Measurements from ENCODE around the gene IRS2. TPM values are rescaled to one million over a fixed set of nuclear protein-coding genes. Genes with fewer than 3 reads are reported as not detected.
A peak's percentile ranks its signal among the peaks of the same experiment; 100 is the strongest.

IRS2 gene
- total RNA-seq, 1 experiment from 2014 or later: 5.9 TPM

DNA sequence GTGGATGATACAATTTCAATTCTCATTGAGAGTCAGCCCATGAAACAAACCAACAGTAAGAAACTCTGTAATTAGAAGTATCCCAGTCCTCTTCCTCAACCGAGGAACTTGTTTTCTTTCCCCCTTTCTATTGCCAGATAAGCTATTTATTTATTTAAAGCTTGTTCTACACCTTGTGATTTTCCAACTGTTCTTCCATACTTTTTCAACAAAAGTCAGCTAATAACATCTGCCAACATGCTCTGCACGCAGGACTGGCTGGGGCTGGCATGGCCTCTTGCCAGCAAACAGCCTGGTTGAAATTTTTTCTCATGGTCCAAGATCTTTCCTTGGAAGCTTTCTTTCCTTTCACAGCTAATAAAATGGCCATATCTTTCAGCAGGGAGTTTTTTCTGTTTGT lies 2.9 kb upstream of the IRS2 start:
- Histone ChIP-seq H3K9me3 (ENCODE audit: control insufficient read depth, insufficient read depth, low read depth, low read length) (no peaks in the 10 kb centered on the region), H3K27ac (ENCODE audit: low read length) (no peak overlapping the region), H3K4me3 (ENCODE audit: low read depth in 2 of 2, low read length in 2 of 2) (no peak overlapping the region), H3K4me1 (ENCODE audit: control insufficient read depth, insufficient read depth, low read length) (no peaks in the 10 kb centered on the region; the same call in 1 of the 2 replicates), H3K27me3 (ENCODE audit: control insufficient read depth, insufficient read depth, low read length) (no peaks in the 10 kb centered on the region), H3K36me3 (ENCODE audit: control insufficient read depth, insufficient read depth, low read length) (no peaks in the 10 kb centered on the region)
- ChIA-PET POLR2A (no interaction called here), CTCF (no interaction called here)
- BruUV-seq (replicated peaks): no TSS peak
- intact Hi-C loops (cut with micrococcal nuclease; ENCODE audit: unreplicated experiment) (loop anchor here (5.0 kb wide), 1 partner anchor 313 kb away; no protein-coding TSS in a partner anchor), in situ Hi-C loops (cut with HindIII; ENCODE audit: low pct_unique_long_range_greater_than_20kb, low sequenced_read_pairs) (no loop called here)
- no peak for ATAC-seq
- no peak for DNase-seq (ENCODE audit: low read depth, low spot score)
- TF ChIP-seq, protein P1, sequence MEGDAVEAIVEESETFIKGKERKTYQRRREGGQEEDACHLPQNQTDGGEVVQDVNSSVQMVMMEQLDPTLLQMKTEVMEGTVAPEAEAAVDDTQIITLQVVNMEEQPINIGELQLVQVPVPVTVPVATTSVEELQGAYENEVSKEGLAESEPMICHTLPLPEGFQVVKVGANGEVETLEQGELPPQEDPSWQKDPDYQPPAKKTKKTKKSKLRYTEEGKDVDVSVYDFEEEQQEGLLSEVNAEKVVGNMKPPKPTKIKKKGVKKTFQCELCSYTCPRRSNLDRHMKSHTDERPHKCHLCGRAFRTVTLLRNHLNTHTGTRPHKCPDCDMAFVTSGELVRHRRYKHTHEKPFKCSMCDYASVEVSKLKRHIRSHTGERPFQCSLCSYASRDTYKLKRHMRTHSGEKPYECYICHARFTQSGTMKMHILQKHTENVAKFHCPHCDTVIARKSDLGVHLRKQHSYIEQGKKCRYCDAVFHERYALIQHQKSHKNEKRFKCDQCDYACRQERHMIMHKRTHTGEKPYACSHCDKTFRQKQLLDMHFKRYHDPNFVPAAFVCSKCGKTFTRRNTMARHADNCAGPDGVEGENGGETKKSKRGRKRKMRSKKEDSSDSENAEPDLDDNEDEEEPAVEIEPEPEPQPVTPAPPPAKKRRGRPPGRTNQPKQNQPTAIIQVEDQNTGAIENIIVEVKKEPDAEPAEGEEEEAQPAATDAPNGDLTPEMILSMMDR (IDR thresholded peaks at IDR 0.05): no peak
- TF ChIP-seq SIN3A (IDR thresholded peaks at IDR 0.05; ENCODE audit: borderline replicate concordance, insufficient read depth, low read depth, low read length) (no peak), POLR2AphosphoS5 (IDR thresholded peaks at IDR 0.05; ENCODE audit: low read depth, low read length) (no peak), TCF7L2 (IDR thresholded peaks at IDR 0.05; ENCODE audit: low read depth, low read length) (no peak), REST (IDR thresholded peaks at IDR 0.05; ENCODE audit: insufficient read depth in 1 of 2, low read depth in 2 of 2, low read length in 1 of 2) (no peak)

- Histone ChIP-seq H3K4me1 (ENCODE audit: control insufficient read depth, insufficient read depth, low read length) (no peaks in the 10 kb centered on the region; the same call in 1 of the 2 replicates), H3K36me3 (ENCODE audit: control insufficient read depth, insufficient read depth, low read length) (no peaks in the 10 kb centered on the region), H3K27me3 (ENCODE audit: control insufficient read depth, insufficient read depth, low read length) (no peaks in the 10 kb centered on the region), H3K9me3 (ENCODE audit: control insufficient read depth, insufficient read depth, low read depth, low read length) (no peaks in the 10 kb centered on the region), H3K27ac (ENCODE audit: low read length) (no peak overlapping the region), H3K4me3 (ENCODE audit: low read depth in 2 of 2, low read length in 2 of 2) (no peak overlapping the region)
- in situ Hi-C loops (cut with HindIII; ENCODE audit: low pct_unique_long_range_greater_than_20kb, low sequenced_read_pairs) (no loop called here), intact Hi-C loops (cut with micrococcal nuclease; ENCODE audit: unreplicated experiment) (loop anchor here (5.0 kb wide), 1 partner anchor 314 kb away; no protein-coding TSS in a partner anchor)
- BruUV-seq (replicated peaks): TSS peak; percentile 87
- ATAC-seq (no peak), DNase-seq (ENCODE audit: low read depth, low spot score) (no peak)
- no peak for TF ChIP-seq POLR2AphosphoS5 (IDR thresholded peaks at IDR 0.05; ENCODE audit: low read depth, low read length)
- TF ChIP-seq REST (IDR thresholded peaks at IDR 0.05; ENCODE audit: insufficient read depth in 1 of 2, low read depth in 2 of 2, low read length in 1 of 2): no peak
- TF ChIP-seq TCF7L2 (IDR thresholded peaks at IDR 0.05; ENCODE audit: low read depth, low read length): no peak
- no peak for TF ChIP-seq SIN3A (IDR thresholded peaks at IDR 0.05; ENCODE audit: borderline replicate concordance, insufficient read depth, low read depth, low read length)
- TF ChIP-seq, protein P1 (IDR thresholded peaks at IDR 0.05): no peak
- POLR2A ChIA-PET: no interaction called here
- CTCF ChIA-PET: no interaction called here
These were observed 2.2 kb upstream of the IRS2 start for GRCh38 chr13:109788372-109789111.
